HepG2 (cell line): ENCODE results near the gene ADSS1. TPM values are rescaled to one million over a fixed set of nuclear protein-coding genes. Genes with fewer than 3 reads are reported as not detected.

ENCODE experiments used
- BRCA1 ChIP-seq: sonication (generic); formaldehyde crosslinking; IDR thresholded peaks from 2 replicates; pipeline ENCODE4 v1.4.0; 2020; ENCODE audit warnings: missing genetic modification reagents
- BRD4 ChIP-seq: sonication (generic); formaldehyde crosslinking; IDR thresholded peaks from 2 replicates; pipeline ENCODE4 v1.4.0; 2020; ENCODE audit warnings: missing genetic modification reagents
- CC2D1A ChIP-seq: sonication (generic); formaldehyde crosslinking; IDR thresholded peaks from 2 replicates; pipeline ENCODE4 v1.8.1; 2023; ENCODE audit warnings: mild to moderate bottlenecking, missing genetic modification reagents
- HMGA1 ChIP-seq: sonication (generic); formaldehyde crosslinking; conservative IDR thresholded peaks from 2 replicates; pipeline ENCODE4 v1.4.0; 2020; ENCODE audit warnings: missing genetic modification reagents
- IRX3 ChIP-seq: sonication (generic); formaldehyde crosslinking; IDR thresholded peaks from 2 replicates; pipeline ENCODE4 v1.8.1; 2023; ENCODE audit warnings: mild to moderate bottlenecking, low read depth, missing genetic modification reagents, borderline replicate concordance
- KLF12 ChIP-seq: sonication (generic); formaldehyde crosslinking; IDR thresholded peaks from 2 replicates; pipeline ENCODE4 v1.4.0; 2020; ENCODE audit warnings: missing genetic modification reagents, borderline replicate concordance
- MTF1 ChIP-seq: sonication (generic); formaldehyde crosslinking; IDR thresholded peaks from 2 replicates; pipeline ENCODE4 v1.5.0; 2020; ENCODE audit warnings: missing genetic modification reagents
- NFYB ChIP-seq: sonication (generic); formaldehyde crosslinking; IDR thresholded peaks from 2 replicates; pipeline ENCODE4 v1.4.0; 2020; ENCODE audit warnings: missing genetic modification reagents
- NR2F2 ChIP-seq: IDR thresholded peaks from 2 replicates; pipeline ENCODE4 v1.6.1; 2012; ENCODE audit warnings: low read depth, inconsistent platforms, borderline replicate concordance
- PLRG1 ChIP-seq: fragments of 450-650 bp; conservative IDR thresholded peaks from 2 replicates; pipeline ENCODE4 v1.6.1; 2016
- RCOR2 ChIP-seq: IDR thresholded peaks from 2 replicates; pipeline ENCODE4 v1.6.1; 2016; ENCODE audit warnings: missing biosample characterization, missing genetic modification reagents
- STAG1 ChIP-seq: sonication (generic); formaldehyde crosslinking; IDR thresholded peaks from 2 replicates; pipeline ENCODE4 v1.4.0; 2020; ENCODE audit warnings: missing genetic modification reagents
- ZNF331 ChIP-seq: sonication (generic); formaldehyde crosslinking; IDR thresholded peaks from 2 replicates; pipeline ENCODE4 v1.4.0; 2020; ENCODE audit warnings: missing genetic modification reagents
- ZNF430 ChIP-seq: sonication (generic); formaldehyde crosslinking; IDR thresholded peaks from 2 replicates; pipeline ENCODE4 v1.9.0; 2021; ENCODE audit warnings: mild to moderate bottlenecking, missing genetic modification reagents
- ZNF496 ChIP-seq: sonication (generic); formaldehyde crosslinking; IDR thresholded peaks from 2 replicates; pipeline ENCODE4 v1.8.1; 2023; ENCODE audit warnings: mild to moderate bottlenecking, moderate library complexity, missing genetic modification reagents; ENCODE audit not compliant: insufficient replicate concordance
- ZNF577 ChIP-seq: sonication (generic); formaldehyde crosslinking; IDR thresholded peaks from 2 replicates; pipeline ENCODE4 v1.4.0; 2020; ENCODE audit warnings: mild to moderate bottlenecking, low read depth, missing genetic modification reagents, borderline replicate concordance
- ZNF816 ChIP-seq: sonication (generic); formaldehyde crosslinking; IDR thresholded peaks from 2 replicates; pipeline ENCODE4 v1.8.0; 2022; ENCODE audit warnings: missing genetic modification reagents, mild to moderate bottlenecking, borderline replicate concordance
- ZSCAN29 ChIP-seq: sonication (generic); formaldehyde crosslinking; conservative IDR thresholded peaks from 2 replicates; pipeline ENCODE4 v1.4.0; 2020; ENCODE audit warnings: mild to moderate bottlenecking, missing genetic modification reagents
- polyA plus RNA-seq, 8 experiments: library from polyadenylated mRNA; depleted of rRNA in 3 of 8; stranded (reverse) in 7 of 8; unstranded in 1 of 8; fragments of >200 nt; fragmentation: Illumina TruSeq in 4 of 8; extraction: Trizol in 4 of 8; gene quantifications; 2 replicates each; pipeline versions ENCODE4 v1.2.1 to v1.2.3, GENCODE V29; 2011 to 2016; ENCODE audit warnings: low read depth in 4 of 8, missing spikeins in 1 of 8, mixed read lengths in 1 of 8; ENCODE audit not compliant: insufficient read depth in 1 of 8
- total RNA-seq, 5 experiments: library from RNA; depleted of rRNA; stranded (reverse); fragments of >200 nt; fragmentation: Illumina TruSeq; extraction: Trizol; gene quantifications; 2 replicates each; pipeline ENCODE4 v1.2.3, GENCODE V29; 2016; ENCODE audit warnings: low read depth in 1 of 5
- TF ChIP-seq, protein P1 (sequence below): sonication (generic); formaldehyde crosslinking; IDR thresholded peaks from 2 replicates; pipeline ENCODE4 v1.9.0; 2021; ENCODE audit warnings: missing genetic modification reagents, borderline replicate concordance
- TF ChIP-seq, protein P2 (sequence below): sonication (generic); formaldehyde crosslinking; IDR thresholded peaks from 2 replicates; pipeline ENCODE4 v1.4.0; 2020; ENCODE audit warnings: missing genetic modification reagents
- TF ChIP-seq, protein P3 (sequence below): sonication (generic); formaldehyde crosslinking; conservative IDR thresholded peaks from 2 replicates; pipeline ENCODE4 v1.4.0; 2020; ENCODE audit warnings: missing genetic modification reagents
- TF ChIP-seq, protein P4 (sequence below): sonication (generic); formaldehyde crosslinking; IDR thresholded peaks from 2 replicates; pipeline ENCODE4 v1.4.0; 2020; ENCODE audit warnings: missing genetic modification reagents

Gene ADSS1
- total and polyA plus RNA-seq, 2 of the 13 experiments (the other 11 are each of a cell fraction or from before 2014, with no cell fraction given), result 1.0 to 36.7 TPM

DNA sequence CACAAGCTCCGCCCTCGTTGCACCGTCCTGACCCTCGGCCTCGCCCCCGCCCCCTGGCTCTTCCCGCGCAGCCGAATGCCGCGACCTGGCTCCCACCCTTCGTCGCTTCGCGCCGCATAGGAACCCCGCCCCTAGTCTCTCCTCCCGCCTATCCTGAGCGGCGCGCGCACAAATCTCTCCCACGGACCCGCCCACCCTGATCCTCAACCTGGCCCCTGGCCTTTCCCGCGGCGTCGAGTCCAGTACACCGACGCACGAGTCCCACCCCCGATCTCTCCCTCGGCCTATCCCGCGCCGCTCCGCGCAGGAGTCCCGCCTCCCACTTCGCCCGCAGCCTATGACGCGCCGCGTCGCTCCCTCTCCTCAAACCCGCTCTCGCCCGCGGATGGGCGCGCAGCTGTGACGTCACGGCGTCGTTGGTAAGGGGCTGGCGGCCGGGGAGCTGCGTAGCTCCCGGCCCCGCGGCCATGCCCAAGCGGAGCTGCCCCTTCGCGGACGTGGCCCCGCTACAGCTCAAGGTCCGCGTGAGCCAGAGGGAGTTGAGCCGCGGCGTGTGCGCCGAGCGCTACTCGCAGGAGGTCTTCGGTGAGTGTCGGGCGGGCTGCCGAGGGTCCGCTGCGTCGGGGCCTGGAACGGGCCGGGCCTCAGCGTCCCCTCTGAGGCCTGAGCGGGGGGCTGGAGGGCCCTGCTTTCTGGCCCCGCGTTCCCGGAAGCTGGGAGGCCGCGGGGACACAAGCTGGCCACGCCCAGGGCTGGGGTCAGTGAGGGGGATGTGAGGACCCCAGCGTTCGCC, 28.9 kb downstream of the ADSS1 start, which contains the start of gene SIVA1 (continued):
- TF ChIP-seq CC2D1A (CRISPR knock-in tag) (0 out of 2 replicates have a peak, but pooled peaks have one; percentile 70), BRD4 (peak; percentile 47; the same call in 1 of the 2 replicates), ZSCAN29 (CRISPR knock-in tag) (0 out of 2 replicates have a peak, but pooled peaks have one; percentile 27), ZNF430 (CRISPR knock-in tag) (peak; percentile 92), KLF12 (CRISPR knock-in tag) (no peak), ZNF496 (CRISPR knock-in tag) (no peak), HMGA1 (CRISPR knock-in tag) (no peak), IRX3 (CRISPR knock-in tag) (peak; percentile 9), RCOR2 (CRISPR knock-in tag) (no peak), MTF1 (no peak), NR2F2 (no peak; the same call in 1 of the 2 replicates), ZNF331 (CRISPR knock-in tag) (peak; percentile 29; the same call in 1 of the 2 replicates), ZNF577 (0 out of 2 replicates have a peak, but pooled peaks have one; percentile 78), BRCA1 (CRISPR knock-in tag) (no peak), PLRG1 (no peak), STAG1 (CRISPR knock-in tag) (peak; percentile 12; the same call in 1 of the 2 replicates), NFYB (CRISPR knock-in tag) (peak; percentile 92), ZNF816 (CRISPR knock-in tag) (peak; percentile 76; the same call in 1 of the 2 replicates)
- TF ChIP-seq, protein P1, sequence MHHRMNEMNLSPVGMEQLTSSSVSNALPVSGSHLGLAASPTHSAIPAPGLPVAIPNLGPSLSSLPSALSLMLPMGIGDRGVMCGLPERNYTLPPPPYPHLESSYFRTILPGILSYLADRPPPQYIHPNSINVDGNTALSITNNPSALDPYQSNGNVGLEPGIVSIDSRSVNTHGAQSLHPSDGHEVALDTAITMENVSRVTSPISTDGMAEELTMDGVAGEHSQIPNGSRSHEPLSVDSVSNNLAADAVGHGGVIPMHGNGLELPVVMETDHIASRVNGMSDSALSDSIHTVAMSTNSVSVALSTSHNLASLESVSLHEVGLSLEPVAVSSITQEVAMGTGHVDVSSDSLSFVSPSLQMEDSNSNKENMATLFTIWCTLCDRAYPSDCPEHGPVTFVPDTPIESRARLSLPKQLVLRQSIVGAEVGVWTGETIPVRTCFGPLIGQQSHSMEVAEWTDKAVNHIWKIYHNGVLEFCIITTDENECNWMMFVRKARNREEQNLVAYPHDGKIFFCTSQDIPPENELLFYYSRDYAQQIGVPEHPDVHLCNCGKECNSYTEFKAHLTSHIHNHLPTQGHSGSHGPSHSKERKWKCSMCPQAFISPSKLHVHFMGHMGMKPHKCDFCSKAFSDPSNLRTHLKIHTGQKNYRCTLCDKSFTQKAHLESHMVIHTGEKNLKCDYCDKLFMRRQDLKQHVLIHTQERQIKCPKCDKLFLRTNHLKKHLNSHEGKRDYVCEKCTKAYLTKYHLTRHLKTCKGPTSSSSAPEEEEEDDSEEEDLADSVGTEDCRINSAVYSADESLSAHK (CRISPR knock-in tag), result no peak
- TF ChIP-seq, protein P2, sequence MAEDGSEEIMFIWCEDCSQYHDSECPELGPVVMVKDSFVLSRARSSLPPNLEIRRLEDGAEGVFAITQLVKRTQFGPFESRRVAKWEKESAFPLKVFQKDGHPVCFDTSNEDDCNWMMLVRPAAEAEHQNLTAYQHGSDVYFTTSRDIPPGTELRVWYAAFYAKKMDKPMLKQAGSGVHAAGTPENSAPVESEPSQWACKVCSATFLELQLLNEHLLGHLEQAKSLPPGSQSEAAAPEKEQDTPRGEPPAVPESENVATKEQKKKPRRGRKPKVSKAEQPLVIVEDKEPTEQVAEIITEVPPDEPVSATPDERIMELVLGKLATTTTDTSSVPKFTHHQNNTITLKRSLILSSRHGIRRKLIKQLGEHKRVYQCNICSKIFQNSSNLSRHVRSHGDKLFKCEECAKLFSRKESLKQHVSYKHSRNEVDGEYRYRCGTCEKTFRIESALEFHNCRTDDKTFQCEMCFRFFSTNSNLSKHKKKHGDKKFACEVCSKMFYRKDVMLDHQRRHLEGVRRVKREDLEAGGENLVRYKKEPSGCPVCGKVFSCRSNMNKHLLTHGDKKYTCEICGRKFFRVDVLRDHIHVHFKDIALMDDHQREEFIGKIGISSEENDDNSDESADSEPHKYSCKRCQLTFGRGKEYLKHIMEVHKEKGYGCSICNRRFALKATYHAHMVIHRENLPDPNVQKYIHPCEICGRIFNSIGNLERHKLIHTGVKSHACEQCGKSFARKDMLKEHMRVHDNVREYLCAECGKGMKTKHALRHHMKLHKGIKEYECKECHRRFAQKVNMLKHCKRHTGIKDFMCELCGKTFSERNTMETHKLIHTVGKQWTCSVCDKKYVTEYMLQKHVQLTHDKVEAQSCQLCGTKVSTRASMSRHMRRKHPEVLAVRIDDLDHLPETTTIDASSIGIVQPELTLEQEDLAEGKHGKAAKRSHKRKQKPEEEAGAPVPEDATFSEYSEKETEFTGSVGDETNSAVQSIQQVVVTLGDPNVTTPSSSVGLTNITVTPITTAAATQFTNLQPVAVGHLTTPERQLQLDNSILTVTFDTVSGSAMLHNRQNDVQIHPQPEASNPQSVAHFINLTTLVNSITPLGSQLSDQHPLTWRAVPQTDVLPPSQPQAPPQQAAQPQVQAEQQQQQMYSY (CRISPR knock-in tag), result peak; percentile 48; the same call in 1 of the 2 replicates
- TF ChIP-seq, protein P3, sequence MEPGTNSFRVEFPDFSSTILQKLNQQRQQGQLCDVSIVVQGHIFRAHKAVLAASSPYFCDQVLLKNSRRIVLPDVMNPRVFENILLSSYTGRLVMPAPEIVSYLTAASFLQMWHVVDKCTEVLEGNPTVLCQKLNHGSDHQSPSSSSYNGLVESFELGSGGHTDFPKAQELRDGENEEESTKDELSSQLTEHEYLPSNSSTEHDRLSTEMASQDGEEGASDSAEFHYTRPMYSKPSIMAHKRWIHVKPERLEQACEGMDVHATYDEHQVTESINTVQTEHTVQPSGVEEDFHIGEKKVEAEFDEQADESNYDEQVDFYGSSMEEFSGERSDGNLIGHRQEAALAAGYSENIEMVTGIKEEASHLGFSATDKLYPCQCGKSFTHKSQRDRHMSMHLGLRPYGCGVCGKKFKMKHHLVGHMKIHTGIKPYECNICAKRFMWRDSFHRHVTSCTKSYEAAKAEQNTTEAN (CRISPR knock-in tag), result no peak; the same call in 1 of the 2 replicates
- TF ChIP-seq, protein P4, sequence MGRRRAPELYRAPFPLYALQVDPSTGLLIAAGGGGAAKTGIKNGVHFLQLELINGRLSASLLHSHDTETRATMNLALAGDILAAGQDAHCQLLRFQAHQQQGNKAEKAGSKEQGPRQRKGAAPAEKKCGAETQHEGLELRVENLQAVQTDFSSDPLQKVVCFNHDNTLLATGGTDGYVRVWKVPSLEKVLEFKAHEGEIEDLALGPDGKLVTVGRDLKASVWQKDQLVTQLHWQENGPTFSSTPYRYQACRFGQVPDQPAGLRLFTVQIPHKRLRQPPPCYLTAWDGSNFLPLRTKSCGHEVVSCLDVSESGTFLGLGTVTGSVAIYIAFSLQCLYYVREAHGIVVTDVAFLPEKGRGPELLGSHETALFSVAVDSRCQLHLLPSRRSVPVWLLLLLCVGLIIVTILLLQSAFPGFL (CRISPR knock-in tag), result no peak
